Measurements from ENCODE around the gene PET100. TPM values are rescaled to one million over a fixed set of nuclear protein-coding genes. Genes with fewer than 3 reads are reported as not detected.

The PET100 gene
- total RNA-seq, 1 donor from 2014 or later, result 141 TPM

GRCh38 chr19:7669641-7670040 lies 40.0 kb downstream of the PET100 start:
- no peak overlapping the region for H3K27ac Mint-ChIP-seq (ENCODE audit: unreplicated experiment)
- DNase-seq (ENCODE audit: low read depth, low spot score), result no peak
- TF ChIP-seq CTCF (conservative IDR thresholded peaks at IDR 0.05), result no peak
- no peaks in the 10 kb centered on the region for H3K36me3 Mint-ChIP-seq (ENCODE audit: low read depth)
- H3K4me1 Mint-ChIP-seq, result no peaks in the 10 kb centered on the region
- no peak overlapping the region for H3K4me3 Mint-ChIP-seq
- H3K27me3 Mint-ChIP-seq (ENCODE audit: low read depth), result peaks cover 88% of the 10 kb centered on the region
- peaks cover 3% of the 10 kb centered on the region for H3K9me3 Mint-ChIP-seq

- no peak overlapping the region for H3K27ac Mint-ChIP-seq (ENCODE audit: unreplicated experiment)
- no peaks in the 10 kb centered on the region for H3K36me3 Mint-ChIP-seq (ENCODE audit: low read depth)
- no peak overlapping the region for H3K4me3 Mint-ChIP-seq
- H3K27me3 Mint-ChIP-seq (ENCODE audit: low read depth), result peaks cover 87% of the 10 kb centered on the region
- no peak for TF ChIP-seq CTCF (conservative IDR thresholded peaks at IDR 0.05)
- DNase-seq (ENCODE audit: low read depth, low spot score), result no peak
- peaks cover 3% of the 10 kb centered on the region for H3K9me3 Mint-ChIP-seq
- H3K4me1 Mint-ChIP-seq, result no peaks in the 10 kb centered on the region
Measured at GRCh38 chr19:7670150-7670783, 40.7 kb downstream of the PET100 start.

- DNase-seq (ENCODE audit: low read depth, low spot score), result no peak
- H3K4me1 Mint-ChIP-seq, result no peaks in the 10 kb centered on the region
- H3K36me3 Mint-ChIP-seq (ENCODE audit: low read depth), result no peaks in the 10 kb centered on the region
- H3K27me3 Mint-ChIP-seq (ENCODE audit: low read depth), result peaks cover 85% of the 10 kb centered on the region
- no peak for TF ChIP-seq CTCF (conservative IDR thresholded peaks at IDR 0.05)
- no peak overlapping the region for H3K27ac Mint-ChIP-seq (ENCODE audit: unreplicated experiment)
- H3K9me3 Mint-ChIP-seq, result peaks cover 3% of the 10 kb centered on the region
- no peak overlapping the region for H3K4me3 Mint-ChIP-seq
Measured at GRCh38 chr19:7670790-7671189, 41.2 kb downstream of the PET100 start.

GRCh38 chr19:7672522-7672921 lies 42.9 kb downstream of the PET100 start:
- Mint-ChIP-seq H3K4me1 (no peaks in the 10 kb centered on the region), H3K9me3 (peaks cover 3% of the 10 kb centered on the region), H3K36me3 (ENCODE audit: low read depth) (no peaks in the 10 kb centered on the region), H3K27me3 (ENCODE audit: low read depth) (peaks cover 88% of the 10 kb centered on the region), H3K27ac (ENCODE audit: unreplicated experiment) (no peak overlapping the region), H3K4me3 (no peak overlapping the region)
- no peak for TF ChIP-seq CTCF (conservative IDR thresholded peaks at IDR 0.05)
- DNase-seq (ENCODE audit: low read depth, low spot score), result no peak

GRCh38 chr19:7674010-7675005 lies 44.7 kb downstream of the PET100 start:
- Mint-ChIP-seq H3K27me3 (ENCODE audit: low read depth) (peaks cover 87% of the 10 kb centered on the region), H3K4me3 (peak overlapping the region; percentile 17), H3K27ac (ENCODE audit: unreplicated experiment) (no peak overlapping the region), H3K9me3 (peaks cover 3% of the 10 kb centered on the region), H3K4me1 (no peaks in the 10 kb centered on the region), H3K36me3 (ENCODE audit: low read depth) (no peaks in the 10 kb centered on the region)
- peak; percentile 50 for DNase-seq (ENCODE audit: low read depth, low spot score)
- no peak for TF ChIP-seq CTCF (conservative IDR thresholded peaks at IDR 0.05)

Measured in neural crest cell (in vitro differentiated cells).